HEK293 (cell line): ENCODE results near the gene GRB7.
"Not testable (repeated sequence)": the region's sequence is repeated elsewhere in the genome, so short reads cannot be mapped to it uniquely, and the experiment has no call there.

Experiments
- CTCF ChIA-PET: fragments of 350-600 bp; formaldehyde crosslinking; extraction: SDS; loops from one replicate; lab custom pipeline; 2021; ENCODE audit warnings: antibody characterized with exemption; lab: Yijun Ruan, JAX
- POLR2A ChIA-PET: fragments of 300-600 bp; formaldehyde crosslinking; extraction: SDS; loops from one replicate; lab custom pipeline; 2020; ENCODE audit warnings: antibody characterized with exemption, inconsistent platforms; lab: Yijun Ruan, JAX
- H3K27ac ChIP-seq: fragments of 200-500 bp; sonication (Bioruptor generic); 2 replicates; pipeline ENCODE4 v1.5.1; 2014; ENCODE audit warnings: low read depth, low read length, control low read depth, inconsistent platforms; ENCODE audit errors: extremely low read depth
- H3K36me3 ChIP-seq, 2 experiments: fragments of 200-500 bp in 1 of 2; sonication (Bioruptor generic) in 1 of 2; 1 replicate in 1 of 2; 2 replicates in 1 of 2; pipeline ENCODE4 v1.5.1; 2014 to 2017; ENCODE audit warnings: inconsistent platforms in 2 of 2, low read length in 2 of 2; ENCODE audit not compliant: control insufficient read depth in 2 of 2, insufficient read depth in 1 of 2
- H3K4me1 ChIP-seq: fragments of 200-500 bp; sonication (Bioruptor generic); 2 replicates; pipeline ENCODE4 v1.5.1; 2014; ENCODE audit warnings: mild to moderate bottlenecking, low read length, inconsistent platforms; ENCODE audit not compliant: control insufficient read depth, insufficient read depth
- H3K4me3 ChIP-seq: 2 replicates; pipeline ENCODE4 v1.5.1; 2011; ENCODE audit warnings: low read depth, mild to moderate bottlenecking, control low read depth, low read length, moderate library complexity
- H3K9me3 ChIP-seq: fragments of 200-500 bp; sonication (Bioruptor generic); 2 replicates; pipeline ENCODE4 v1.5.1; 2014; ENCODE audit warnings: low read depth, low read length, inconsistent platforms; ENCODE audit not compliant: control insufficient read depth, insufficient read depth
- GLI2 ChIP-seq: fragments of 450-650 bp; formaldehyde crosslinking; IDR thresholded peaks from 2 replicates; pipeline ENCODE4; 2017; ENCODE audit warnings: missing biosample characterization, missing genetic modification characterization, low read depth, borderline replicate concordance
- KLF16 ChIP-seq: fragments of 450-650 bp; formaldehyde crosslinking; IDR thresholded peaks from 2 replicates; pipeline ENCODE4 v1.5.1; 2017; ENCODE audit warnings: missing biosample characterization, missing genetic modification characterization
- KLF9 ChIP-seq: fragments of 450-650 bp; formaldehyde crosslinking; IDR thresholded peaks from 2 replicates; pipeline ENCODE4 v1.5.1; 2016; ENCODE audit warnings: missing biosample characterization, missing genetic modification characterization, low read depth
- REPIN1 ChIP-seq: fragments of 450-650 bp; formaldehyde crosslinking; IDR thresholded peaks from 2 replicates; pipeline ENCODE4 v1.5.1; 2017; ENCODE audit warnings: missing biosample characterization, missing genetic modification characterization, low read depth
- SALL2 ChIP-seq: fragments of 450-650 bp; formaldehyde crosslinking; IDR thresholded peaks from 2 replicates; pipeline ENCODE4 v1.5.0; 2017; ENCODE audit warnings: missing biosample characterization, mild to moderate bottlenecking, missing genetic modification characterization, borderline replicate concordance
- SP7 ChIP-seq: fragments of 450-650 bp; formaldehyde crosslinking; IDR thresholded peaks from 2 replicates; pipeline ENCODE4 v1.5.1; 2016; ENCODE audit warnings: missing biosample characterization, missing genetic modification characterization
- ZBTB48 ChIP-seq: fragments of 450-650 bp; formaldehyde crosslinking; IDR thresholded peaks from 2 replicates; pipeline ENCODE4 v1.5.1; 2016; ENCODE audit warnings: missing biosample characterization, missing genetic modification characterization
- ZBTB8A ChIP-seq: fragments of 450-650 bp; formaldehyde crosslinking; IDR thresholded peaks from 2 replicates; pipeline ENCODE4 v1.5.1; 2016; ENCODE audit warnings: missing biosample characterization, missing genetic modification characterization
- ZFP69B ChIP-seq: fragments of 450-650 bp; formaldehyde crosslinking; IDR thresholded peaks from 2 replicates; pipeline ENCODE4 v1.5.1; 2016; ENCODE audit warnings: missing biosample characterization, missing genetic modification characterization
- ZNF23 ChIP-seq: fragments of 450-650 bp; formaldehyde crosslinking; IDR thresholded peaks from 2 replicates; pipeline ENCODE4 v1.5.1; 2016; ENCODE audit warnings: missing biosample characterization, missing genetic modification characterization, borderline replicate concordance
- ZNF530 ChIP-seq: fragments of 450-650 bp; formaldehyde crosslinking; IDR thresholded peaks from 2 replicates; pipeline ENCODE4 v1.5.1; 2016; ENCODE audit warnings: low read depth, missing biosample characterization, missing genetic modification characterization
- ZNF600 ChIP-seq: fragments of 450-650 bp; formaldehyde crosslinking; IDR thresholded peaks from 2 replicates; pipeline ENCODE4 v1.5.1; 2016; ENCODE audit warnings: missing biosample characterization, missing genetic modification characterization
- ZNF624 ChIP-seq: fragments of 450-650 bp; formaldehyde crosslinking; IDR thresholded peaks from 2 replicates; pipeline ENCODE4 v1.5.1; 2017; ENCODE audit warnings: missing biosample characterization, missing genetic modification characterization
- ZNF76 ChIP-seq: fragments of 450-650 bp; formaldehyde crosslinking; IDR thresholded peaks from 2 replicates; pipeline ENCODE4; 2016; ENCODE audit warnings: low read depth, missing biosample characterization, missing genetic modification characterization, borderline replicate concordance
- ZSCAN18 ChIP-seq: fragments of 450-650 bp; formaldehyde crosslinking; IDR thresholded peaks from 2 replicates; pipeline ENCODE4 v1.5.1; 2016; ENCODE audit warnings: missing biosample characterization, missing genetic modification characterization
- ZSCAN4 ChIP-seq: fragments of 450-650 bp; formaldehyde crosslinking; IDR thresholded peaks from 2 replicates; pipeline ENCODE4 v1.5.1; 2017; ENCODE audit warnings: missing biosample characterization, missing genetic modification characterization
- TF ChIP-seq, protein P1 (sequence below): fragments of 450-650 bp; formaldehyde crosslinking; IDR thresholded peaks from 2 replicates; pipeline ENCODE4 v1.5.1; 2016; ENCODE audit warnings: missing biosample characterization, missing genetic modification characterization
- TF ChIP-seq, protein P2 (sequence below): fragments of 450-650 bp; formaldehyde crosslinking; IDR thresholded peaks from 2 replicates; pipeline ENCODE4 v1.5.1; 2016; ENCODE audit warnings: missing biosample characterization, missing genetic modification characterization

The GRB7 gene

DNA sequence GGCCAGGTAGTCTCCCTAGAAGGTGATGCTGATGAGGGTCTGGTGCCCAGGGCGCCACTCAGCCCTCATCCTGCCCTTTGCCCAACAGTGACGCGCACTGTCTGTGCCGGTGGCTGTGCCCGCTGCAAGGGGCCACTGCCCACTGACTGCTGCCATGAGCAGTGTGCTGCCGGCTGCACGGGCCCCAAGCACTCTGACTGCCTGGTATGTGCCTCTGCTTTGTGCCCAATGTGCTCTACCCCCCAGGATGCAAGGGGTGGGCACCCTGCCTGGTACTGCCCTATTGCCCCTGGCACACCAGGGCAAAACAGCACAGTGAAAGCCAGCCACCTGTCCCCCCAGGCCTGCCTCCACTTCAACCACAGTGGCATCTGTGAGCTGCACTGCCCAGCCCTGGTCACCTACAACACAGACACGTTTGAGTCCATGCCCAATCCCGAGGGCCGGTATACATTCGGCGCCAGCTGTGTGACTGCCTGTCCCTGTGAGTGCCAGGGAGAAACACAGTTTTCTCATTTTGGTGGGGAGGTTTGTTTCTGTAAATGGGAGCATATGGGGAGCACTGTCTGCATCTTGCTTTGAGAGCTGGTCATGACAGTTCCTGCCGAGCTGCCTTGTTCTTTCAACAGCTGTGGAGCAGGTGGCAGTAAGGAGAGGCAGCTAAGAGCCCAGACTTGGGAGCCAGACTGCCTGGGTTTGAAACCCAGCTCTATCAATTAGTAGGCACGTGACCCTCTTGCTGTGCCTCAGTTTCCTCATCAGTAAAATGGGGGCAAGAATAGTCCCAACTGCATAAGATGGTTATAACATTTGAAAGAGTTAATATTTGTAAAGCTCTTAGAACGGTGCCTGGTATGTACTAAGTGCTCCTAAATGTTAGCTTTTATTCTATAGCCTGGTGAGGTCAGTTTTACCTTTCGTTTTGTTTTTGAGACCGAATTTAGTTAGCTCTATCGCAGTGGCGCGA lies 27.5 kb upstream of the GRB7 start:
- POLR2A ChIA-PET: interaction anchor here (0.7 kb wide), 1 partner anchor 22 kb away, joined by 3 read pairs; the partner anchor contains the start of gene PGAP3
- Histone ChIP-seq H3K36me3 (peaks cover 12 to 82% of the 10 kb centered on the region in 2 experiments), H3K9me3 (no peaks in the 10 kb centered on the region), H3K27ac (no peak overlapping the region), H3K4me3 (no peak overlapping the region), H3K4me1 (no peaks in the 10 kb centered on the region)
- CTCF ChIA-PET: interaction anchor here (0.5 to 0.8 kb wide), 4 partner anchors 9 to 44 kb away, joined by 3 to 5 read pairs (median 4); no protein-coding TSS in a partner anchor
- TF ChIP-seq SP7 (tag by site-specific recombination): no peak
- no peak for TF ChIP-seq ZNF624 (tag by site-specific recombination)
- no peak for TF ChIP-seq ZNF76 (tag by site-specific recombination)
- TF ChIP-seq, protein P1, sequence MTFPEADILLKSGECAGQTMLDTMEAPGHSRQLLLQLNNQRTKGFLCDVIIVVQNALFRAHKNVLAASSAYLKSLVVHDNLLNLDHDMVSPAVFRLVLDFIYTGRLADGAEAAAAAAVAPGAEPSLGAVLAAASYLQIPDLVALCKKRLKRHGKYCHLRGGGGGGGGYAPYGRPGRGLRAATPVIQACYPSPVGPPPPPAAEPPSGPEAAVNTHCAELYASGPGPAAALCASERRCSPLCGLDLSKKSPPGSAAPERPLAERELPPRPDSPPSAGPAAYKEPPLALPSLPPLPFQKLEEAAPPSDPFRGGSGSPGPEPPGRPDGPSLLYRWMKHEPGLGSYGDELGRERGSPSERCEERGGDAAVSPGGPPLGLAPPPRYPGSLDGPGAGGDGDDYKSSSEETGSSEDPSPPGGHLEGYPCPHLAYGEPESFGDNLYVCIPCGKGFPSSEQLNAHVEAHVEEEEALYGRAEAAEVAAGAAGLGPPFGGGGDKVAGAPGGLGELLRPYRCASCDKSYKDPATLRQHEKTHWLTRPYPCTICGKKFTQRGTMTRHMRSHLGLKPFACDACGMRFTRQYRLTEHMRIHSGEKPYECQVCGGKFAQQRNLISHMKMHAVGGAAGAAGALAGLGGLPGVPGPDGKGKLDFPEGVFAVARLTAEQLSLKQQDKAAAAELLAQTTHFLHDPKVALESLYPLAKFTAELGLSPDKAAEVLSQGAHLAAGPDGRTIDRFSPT (tag by site-specific recombination): peak; percentile 84
- TF ChIP-seq ZBTB48: no peak
- TF ChIP-seq GLI2: no peak
- no peak for TF ChIP-seq ZNF23
- TF ChIP-seq ZNF600 (tag by site-specific recombination): no peak

DNA sequence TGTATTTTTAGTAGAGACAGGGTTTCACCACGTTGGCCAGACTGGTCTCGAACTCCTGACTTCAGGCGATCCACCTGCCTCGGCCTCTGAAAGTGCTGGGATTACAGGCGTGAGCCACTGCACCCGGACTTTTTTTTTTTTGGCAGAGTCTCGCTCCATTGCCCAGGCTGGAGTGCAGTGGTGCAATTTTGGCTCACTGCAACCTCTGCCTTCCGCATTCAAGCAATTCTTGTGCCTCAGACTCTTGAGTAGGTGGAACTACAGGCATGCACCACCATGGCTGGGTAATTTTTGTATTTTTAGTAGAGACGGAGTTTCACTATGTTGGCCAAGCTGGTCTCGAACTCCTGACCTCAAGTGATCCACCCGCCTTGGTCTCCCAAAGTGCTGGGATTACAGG lies 26.7 kb upstream of the GRB7 start:
- H3K36me3 ChIP-seq: peaks cover 12 to 87% of the 10 kb centered on the region in 2 experiments
- H3K4me1 ChIP-seq, H3K4me3 ChIP-seq, H3K27ac ChIP-seq, H3K9me3 ChIP-seq: not testable (repeated sequence)
- ChIA-PET POLR2A (interaction anchor here (0.7 kb wide), 1 partner anchor 23 kb away, joined by 3 read pairs; the partner anchor contains the start of gene PGAP3), CTCF (interaction anchor here (0.5 to 0.6 kb wide), 3 partner anchors 10 to 43 kb away, joined by 3 to 5 read pairs (median 5); no protein-coding TSS in a partner anchor)

- no peak overlapping the region for H3K4me3 ChIP-seq
- ChIA-PET CTCF (no interaction called here), POLR2A (no interaction called here)
- peaks cover 12 to 88% of the 10 kb centered on the region in 2 experiments for H3K36me3 ChIP-seq
- H3K9me3 ChIP-seq: no peaks in the 10 kb centered on the region
- TF ChIP-seq KLF16 (no peak), ZNF530 (no peak)
- H3K27ac ChIP-seq: no peak overlapping the region
- H3K4me1 ChIP-seq: no peaks in the 10 kb centered on the region
Observed at GRCh38 chr17:39711851-39712250, 25.9 kb upstream of the GRB7 start.

DNA sequence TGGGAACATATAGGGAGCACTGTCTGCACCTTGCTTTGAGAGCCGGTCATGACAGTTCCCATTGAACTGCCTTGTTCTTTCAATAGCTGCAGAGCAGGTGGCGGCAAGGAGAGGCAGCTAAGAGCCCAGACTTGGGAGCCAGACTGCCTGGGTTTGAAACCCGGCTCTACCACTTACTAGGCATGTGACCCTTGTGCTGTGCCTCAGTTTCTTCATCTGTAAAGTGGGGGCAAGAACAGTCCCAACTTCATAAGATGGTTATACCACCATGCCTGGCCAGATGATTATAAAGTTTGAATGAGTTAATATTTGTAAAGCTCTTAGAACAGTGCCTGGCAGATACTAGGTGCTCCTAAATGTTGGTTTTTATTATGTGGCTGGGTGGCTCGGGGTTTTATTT lies 23.5 kb upstream of the GRB7 start:
- Histone ChIP-seq H3K4me3 (no peak overlapping the region), H3K9me3 (no peaks in the 10 kb centered on the region), H3K4me1 (no peaks in the 10 kb centered on the region), H3K27ac (no peak overlapping the region), H3K36me3 (peaks cover 18 to 81% of the 10 kb centered on the region in 2 experiments)
- ChIA-PET CTCF (interaction anchor here (0.9 kb wide), 1 partner anchor 15 kb away, joined by 6 read pairs; the partner anchor contains the start of gene MIEN1), POLR2A (interaction anchor here (1.0 kb wide), 1 partner anchor 12 kb away, joined by 5 read pairs; no protein-coding TSS in a partner anchor)
- TF ChIP-seq, protein P2, sequence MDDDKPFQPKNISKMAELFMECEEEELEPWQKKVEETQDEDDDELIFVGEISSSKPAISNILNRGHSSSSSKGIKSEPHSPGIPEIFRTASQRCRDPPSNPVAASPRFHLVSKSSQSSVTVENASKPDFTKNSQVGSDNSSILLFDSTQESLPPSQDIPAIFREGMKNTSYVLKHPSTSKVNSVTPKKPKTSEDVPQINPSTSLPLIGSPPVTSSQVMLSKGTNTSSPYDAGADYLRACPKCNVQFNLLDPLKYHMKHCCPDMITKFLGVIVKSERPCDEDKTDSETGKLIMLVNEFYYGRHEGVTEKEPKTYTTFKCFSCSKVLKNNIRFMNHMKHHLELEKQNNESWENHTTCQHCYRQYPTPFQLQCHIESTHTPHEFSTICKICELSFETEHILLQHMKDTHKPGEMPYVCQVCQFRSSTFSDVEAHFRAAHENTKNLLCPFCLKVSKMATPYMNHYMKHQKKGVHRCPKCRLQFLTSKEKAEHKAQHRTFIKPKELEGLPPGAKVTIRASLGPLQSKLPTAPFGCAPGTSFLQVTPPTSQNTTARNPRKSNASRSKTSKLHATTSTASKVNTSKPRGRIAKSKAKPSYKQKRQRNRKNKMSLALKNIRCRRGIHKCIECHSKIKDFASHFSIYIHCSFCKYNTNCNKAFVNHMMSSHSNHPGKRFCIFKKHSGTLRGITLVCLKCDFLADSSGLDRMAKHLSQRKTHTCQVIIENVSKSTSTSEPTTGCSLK (tag by site-specific recombination): no peak
- no peak for TF ChIP-seq KLF9
- no peak for TF ChIP-seq ZBTB8A (tag by site-specific recombination)
- TF ChIP-seq ZFP69B (tag by site-specific recombination): no peak
- TF ChIP-seq ZSCAN4 (tag by site-specific recombination): no peak
- no peak for TF ChIP-seq ZSCAN18
- no peak for TF ChIP-seq REPIN1 (tag by site-specific recombination)
- no peak for TF ChIP-seq SALL2
